HG03097 (cell line): ENCODE data around the gene ERICH6.

Experiments used
- ATAC-seq: cut with Tn5 transposase; IDR thresholded peaks from one replicate; pipeline ENCODE4 v1.9.1; 2021; ENCODE audit not compliant: unreplicated experiment, low FRiP score

ERICH6 gene

GRCh38 chr3:150691414-150692040 is 12.2 kb downstream of the ERICH6 start:
- no peak for ATAC-seq

GRCh38 chr3:150687613-150688012 is 16.1 kb downstream of the ERICH6 start:
- ATAC-seq, result no peak

- ATAC-seq, result no peak
Observed at GRCh38 chr3:150682824-150683223, 20.9 kb downstream of the ERICH6 start.

- no peak for ATAC-seq
Observed at GRCh38 chr3:150682279-150682678, 21.4 kb downstream of the ERICH6 start.

- ATAC-seq, result peak; percentile 62
Observed at GRCh38 chr3:150681057-150681456, 22.7 kb downstream of the ERICH6 start.

- no peak for ATAC-seq
Observed at GRCh38 chr3:150680562-150680961, 23.2 kb downstream of the ERICH6 start.

- no peak for ATAC-seq
Observed at GRCh38 chr3:150675587-150675986, 28.1 kb downstream of the ERICH6 start.

- no peak for ATAC-seq
Observed at GRCh38 chr3:150673966-150674365, 29.8 kb downstream of the ERICH6 start.

- ATAC-seq, result no peak
Observed at GRCh38 chr3:150666167-150666566, 37.6 kb downstream of the ERICH6 start.

- no peak for ATAC-seq
Observed at GRCh38 chr3:150663461-150663860, 40.3 kb downstream of the ERICH6 start.

GRCh38 chr3:150662410-150663200 is 41.1 kb downstream of the ERICH6 start:
- no peak for ATAC-seq

GRCh38 chr3:150656316-150656715 is 47.4 kb downstream of the ERICH6 start:
- ATAC-seq, result no peak

- no peak for ATAC-seq
Observed at GRCh38 chr3:150653110-150653561, 50.6 kb downstream of the ERICH6 start.

GRCh38 chr3:150640256-150640655 is 63.5 kb downstream of the ERICH6 start:
- no peak for ATAC-seq

- ATAC-seq, result no peak
Observed at GRCh38 chr3:150639262-150639661, 64.5 kb downstream of the ERICH6 start.

- ATAC-seq, result no peak
Observed at GRCh38 chr3:150636258-150636657, 67.5 kb downstream of the ERICH6 start.

GRCh38 chr3:150635526-150635925 is 68.2 kb downstream of the ERICH6 start:
- peak; percentile 70 for ATAC-seq

GRCh38 chr3:150635076-150635475 is 68.6 kb downstream of the ERICH6 start:
- ATAC-seq, result no peak

GRCh38 chr3:150631515-150632221 is 72.1 kb downstream of the ERICH6 start:
- ATAC-seq, result no peak

- ATAC-seq, result no peak
Observed at GRCh38 chr3:150627557-150627956, 76.2 kb downstream of the ERICH6 start.

- ATAC-seq, result no peak
Observed at GRCh38 chr3:150626148-150626930, 77.4 kb downstream of the ERICH6 start.
